IPS-11a (cell line): ENCODE measurements around the gene KCNIP1.

Experiments
- H3K4me3 ChIP-seq: one replicate; pipeline ENCODE4 v1.5.1; 2013; ENCODE audit warnings: low read depth, low read length, control low read depth

KCNIP1 gene

DNA sequence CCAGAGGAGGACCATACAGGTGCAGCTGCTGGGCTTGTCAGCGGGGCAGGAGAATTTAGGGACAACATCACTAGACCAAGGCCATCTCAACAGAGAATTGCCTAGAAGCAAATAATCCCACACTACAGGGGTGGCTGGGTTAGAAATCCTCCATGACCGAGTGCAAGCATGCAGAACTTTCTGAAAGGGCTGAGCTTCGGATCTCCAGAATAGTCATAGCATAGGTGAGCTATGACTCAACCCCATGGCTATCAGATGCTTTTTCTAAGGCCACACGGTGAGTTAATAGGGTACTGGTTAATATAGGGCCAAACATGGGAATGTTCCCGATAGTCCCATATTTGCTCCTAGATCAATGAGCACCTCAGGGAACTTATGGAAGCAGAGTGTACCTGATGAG, 4.2 kb downstream of the KCNIP1 start:
- no peak overlapping the region for H3K4me3 ChIP-seq

GRCh38 chr5:170508660-170509347, 5.0 kb downstream of the KCNIP1 start:
- no peak overlapping the region for H3K4me3 ChIP-seq

DNA sequence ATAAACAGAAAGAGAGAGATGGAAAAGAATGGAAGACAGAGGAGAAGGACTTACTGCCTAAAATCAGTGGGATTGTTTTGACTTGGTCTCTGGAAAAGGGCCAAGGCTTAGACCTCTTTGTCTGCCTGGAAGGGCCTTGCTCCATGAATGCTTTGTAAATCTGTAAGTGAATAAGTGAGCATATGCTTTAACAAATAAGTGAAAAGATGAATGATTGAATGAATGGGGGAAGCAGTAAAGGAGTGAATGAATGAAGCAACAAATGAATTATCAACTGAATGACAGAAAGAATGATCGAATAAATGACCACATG, 5.5 kb downstream of the KCNIP1 start:
- H3K4me3 ChIP-seq = no peak overlapping the region

DNA sequence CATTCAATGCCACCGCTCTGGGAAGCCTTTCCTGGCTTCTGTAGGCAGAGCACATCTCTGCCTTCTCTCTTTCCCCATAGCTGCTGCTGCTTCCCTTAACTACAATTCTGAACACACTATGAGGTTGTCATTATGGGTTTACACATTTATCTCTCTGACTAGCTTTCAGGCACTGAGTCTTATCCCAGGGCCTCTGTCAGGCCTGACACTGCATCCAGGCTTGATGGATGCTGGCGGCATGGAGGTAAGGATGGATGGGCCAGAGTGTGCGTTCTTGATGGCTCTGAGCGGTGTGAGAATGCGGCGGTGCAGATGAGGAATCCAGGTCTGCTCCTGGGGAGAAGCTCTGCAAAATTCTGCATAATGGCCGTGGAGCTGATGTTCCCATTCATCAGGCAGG, 6.3 kb downstream of the KCNIP1 start:
- H3K4me3 ChIP-seq = no peak overlapping the region

DNA sequence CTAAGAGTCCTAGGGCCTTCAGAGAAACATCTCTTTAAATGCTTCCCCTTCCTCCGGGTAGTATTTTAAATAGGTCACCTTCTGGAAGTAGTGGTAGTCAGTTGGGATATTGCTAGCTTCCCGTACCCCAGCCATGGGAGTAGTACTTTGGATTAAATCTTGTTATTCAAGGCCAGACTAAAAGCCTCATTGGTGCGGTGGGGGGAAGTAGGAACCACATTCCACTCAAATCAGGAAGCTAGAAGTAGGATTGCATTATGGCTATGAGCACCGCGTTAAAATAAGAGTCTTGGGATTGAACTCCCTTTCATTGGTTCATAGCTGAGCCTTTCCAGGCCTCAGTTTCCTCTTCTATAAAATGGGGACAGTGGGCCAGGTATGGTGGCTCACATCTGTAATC, 6.7 kb downstream of the KCNIP1 start:
- no peak overlapping the region for H3K4me3 ChIP-seq

DNA sequence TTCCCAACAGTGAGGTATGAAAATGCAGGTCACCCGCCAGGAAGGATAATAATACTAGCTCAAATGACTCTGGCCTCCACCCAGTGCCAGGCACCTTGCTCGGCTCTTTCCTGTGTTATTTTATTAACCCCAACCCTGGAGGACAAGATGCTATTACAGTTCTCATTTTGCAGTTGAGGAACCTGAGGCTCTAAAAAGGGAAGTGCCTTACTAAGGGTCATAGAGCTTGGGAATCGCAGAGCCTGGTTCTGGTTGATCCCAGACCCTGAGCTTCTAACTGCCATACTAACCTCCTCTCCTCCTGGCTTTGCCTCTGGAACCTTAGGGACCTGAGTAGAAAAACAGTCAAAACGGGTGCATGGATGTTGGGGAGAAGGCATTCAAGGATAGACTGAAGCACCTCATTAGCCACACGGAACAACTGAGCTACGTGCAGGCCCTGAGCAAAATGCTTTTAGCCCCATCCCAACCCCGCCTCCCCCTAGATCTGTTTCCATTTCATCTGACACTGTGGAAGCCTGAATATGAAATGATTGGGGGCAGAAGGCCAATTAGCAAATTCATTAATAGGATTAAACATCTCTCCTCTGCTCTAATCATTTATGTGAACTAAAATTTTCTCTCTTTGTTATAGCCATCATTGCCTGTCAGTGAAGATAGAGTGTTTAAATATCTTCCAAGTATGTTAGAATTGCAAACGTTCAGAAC, 7.9 kb downstream of the KCNIP1 start:
- no peak overlapping the region for H3K4me3 ChIP-seq

DNA sequence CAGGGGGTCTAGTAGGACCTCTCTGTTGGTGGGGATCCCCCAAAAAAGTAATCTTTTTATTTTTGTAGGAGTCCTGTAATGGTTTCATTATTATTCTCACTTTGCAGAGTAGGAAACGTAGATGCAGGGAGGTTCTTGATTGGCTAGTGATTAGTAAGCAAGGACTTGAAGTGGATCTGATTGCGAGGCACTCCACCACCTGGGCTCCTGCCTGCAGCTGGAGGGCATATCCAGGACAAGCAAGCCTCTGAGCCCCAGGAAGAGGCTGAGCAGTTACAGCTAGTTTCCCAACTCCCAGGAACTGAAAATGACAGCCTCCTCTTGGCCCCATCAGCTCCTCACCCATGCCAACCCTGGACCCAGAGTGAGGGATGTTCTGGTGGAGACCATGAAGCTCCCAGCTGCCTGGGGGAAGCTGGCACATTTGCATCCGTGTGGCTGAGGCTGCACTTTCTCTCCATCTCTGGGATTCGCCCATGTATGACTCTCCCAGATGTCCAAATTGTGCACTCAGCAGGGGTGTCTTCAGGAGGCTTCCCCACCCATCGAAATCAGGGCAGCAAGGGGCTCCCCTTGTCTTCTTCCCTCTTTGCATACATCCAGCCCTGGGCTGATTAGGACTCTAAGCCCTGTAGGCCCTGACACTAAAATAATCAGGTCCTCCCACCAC, 10.2 kb downstream of the KCNIP1 start:
- H3K4me3 ChIP-seq = no peak overlapping the region

DNA sequence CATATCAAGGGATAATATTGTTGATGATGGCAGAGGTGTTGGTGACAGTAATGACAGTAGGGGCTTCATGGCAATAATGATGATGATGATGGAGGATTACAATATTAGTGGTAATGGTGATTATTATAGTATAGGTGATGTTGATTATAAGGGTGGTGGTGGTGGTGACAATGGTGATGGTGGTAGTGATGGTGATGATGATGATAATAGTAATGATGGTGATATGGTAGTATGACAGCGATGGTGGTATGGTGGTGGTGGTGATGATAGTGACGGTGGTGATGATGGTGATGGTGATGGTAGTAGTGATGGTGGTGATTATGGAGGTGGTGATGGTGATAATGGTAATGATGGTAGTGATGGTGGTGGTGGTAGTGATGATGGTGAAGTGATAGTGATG, 13.6 kb downstream of the KCNIP1 start:
- no peak overlapping the region for H3K4me3 ChIP-seq

DNA sequence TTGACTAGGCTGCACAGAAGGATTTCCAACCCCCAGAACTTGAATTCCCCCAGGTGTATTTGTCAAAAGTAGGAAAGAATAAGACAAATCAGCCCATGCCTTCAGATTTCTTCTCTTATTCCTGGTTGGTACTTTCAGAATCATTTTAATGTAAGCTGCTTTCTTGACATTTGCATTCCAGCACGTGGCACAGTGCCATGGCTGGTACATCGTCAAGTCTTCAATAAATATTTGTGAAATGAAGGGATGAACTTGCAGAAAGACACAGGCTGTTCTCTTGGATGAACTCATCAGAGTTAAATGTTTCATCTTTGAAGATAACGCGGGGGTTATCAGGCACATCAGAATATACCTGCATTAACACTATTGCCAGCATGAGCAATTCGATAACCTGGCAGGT, 14.5 kb downstream of the KCNIP1 start:
- H3K4me3 ChIP-seq = no peak overlapping the region

- no peak overlapping the region for H3K4me3 ChIP-seq
These were observed 15.7 kb downstream of the KCNIP1 start for GRCh38 chr5:170519549-170519948.

- H3K4me3 ChIP-seq = no peak overlapping the region
These were observed 16.6 kb downstream of the KCNIP1 start for GRCh38 chr5:170520372-170520771.

DNA sequence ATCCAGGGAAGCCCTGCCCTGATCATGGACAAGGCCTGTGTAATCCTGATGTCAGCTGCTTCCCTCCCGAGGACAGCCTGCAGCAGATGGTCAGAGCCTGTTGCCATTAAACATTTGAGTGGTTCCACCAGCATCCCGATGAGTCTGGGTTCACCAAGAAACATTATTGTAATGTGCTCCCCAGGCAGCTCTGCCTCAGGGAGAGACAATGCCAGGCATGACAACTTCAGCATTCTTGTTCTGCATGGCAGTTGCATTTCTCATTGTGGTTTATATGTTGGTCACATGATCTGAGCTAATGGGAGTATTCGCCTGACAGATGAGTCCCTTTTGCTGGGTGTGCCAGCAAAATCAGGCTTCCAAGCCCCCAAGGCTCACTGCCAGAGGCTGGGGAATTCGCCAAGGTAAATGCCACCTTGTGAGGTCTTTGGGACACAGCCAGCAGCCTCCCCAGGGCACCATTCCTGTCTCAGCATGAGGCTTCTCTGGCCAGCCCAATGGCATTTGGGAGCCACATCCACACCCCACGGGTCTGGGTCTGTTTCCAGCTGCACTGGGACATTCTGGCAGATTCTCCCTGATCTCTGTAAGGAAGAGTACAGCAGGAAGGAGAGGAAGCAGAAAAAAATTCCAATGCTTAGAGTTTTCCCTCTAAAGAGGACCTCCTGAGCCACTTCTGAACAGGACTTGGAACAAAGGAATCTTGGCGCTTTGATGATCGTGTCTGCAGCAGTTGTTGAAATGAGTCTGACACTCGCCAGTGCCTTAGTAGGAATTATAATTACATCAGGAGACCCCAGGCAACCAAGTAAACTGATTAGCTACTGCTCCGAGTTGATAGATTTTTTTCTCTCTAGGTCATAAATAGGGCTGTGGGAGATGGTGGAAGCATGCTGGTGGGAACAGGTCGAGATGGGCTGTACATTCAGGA, 18.7 kb downstream of the KCNIP1 start:
- H3K4me3 ChIP-seq = no peak overlapping the region

- H3K4me3 ChIP-seq = no peak overlapping the region
These were observed 19.3 kb downstream of the KCNIP1 start for GRCh38 chr5:170523142-170523551.

DNA sequence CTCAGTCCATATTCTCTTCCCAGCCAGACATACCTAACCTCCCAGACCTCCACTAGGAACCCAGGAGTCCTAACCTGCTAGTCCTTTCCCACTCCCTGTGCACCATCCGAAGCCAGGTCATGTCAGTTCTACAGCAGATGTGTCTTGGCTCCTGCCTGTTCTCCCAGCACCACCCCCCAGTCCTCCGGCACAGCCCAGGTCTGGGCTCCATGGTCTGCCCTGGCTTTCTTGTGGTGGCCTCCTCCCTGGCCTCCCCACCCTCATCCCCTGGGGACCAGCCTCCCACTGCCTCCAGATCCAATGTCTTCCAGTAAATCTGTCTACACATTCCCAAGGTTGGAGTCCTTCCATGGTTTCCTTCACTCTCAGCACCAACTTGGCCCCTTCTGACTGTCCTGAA, 20.0 kb downstream of the KCNIP1 start:
- no peak overlapping the region for H3K4me3 ChIP-seq

DNA sequence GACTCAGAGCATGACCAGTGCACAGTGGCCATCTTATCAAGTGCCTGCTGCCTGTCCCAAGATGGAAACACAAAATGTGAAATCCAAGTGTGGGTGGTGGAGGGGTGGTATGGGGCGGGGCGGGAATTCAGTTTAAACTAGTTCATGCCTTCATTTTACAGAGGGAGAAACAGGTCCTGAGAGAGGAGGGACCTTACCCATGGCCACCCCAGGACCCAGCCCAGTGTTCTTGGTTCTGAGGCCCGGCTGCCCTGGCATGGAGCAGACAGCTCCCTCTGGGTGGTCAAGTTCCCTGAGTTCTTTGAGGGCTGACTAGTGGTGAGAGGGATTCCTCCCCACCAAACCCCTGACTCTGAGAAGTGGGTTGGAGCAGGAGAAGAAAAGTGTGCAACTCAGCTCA, 20.8 kb downstream of the KCNIP1 start:
- no peak overlapping the region for H3K4me3 ChIP-seq

DNA sequence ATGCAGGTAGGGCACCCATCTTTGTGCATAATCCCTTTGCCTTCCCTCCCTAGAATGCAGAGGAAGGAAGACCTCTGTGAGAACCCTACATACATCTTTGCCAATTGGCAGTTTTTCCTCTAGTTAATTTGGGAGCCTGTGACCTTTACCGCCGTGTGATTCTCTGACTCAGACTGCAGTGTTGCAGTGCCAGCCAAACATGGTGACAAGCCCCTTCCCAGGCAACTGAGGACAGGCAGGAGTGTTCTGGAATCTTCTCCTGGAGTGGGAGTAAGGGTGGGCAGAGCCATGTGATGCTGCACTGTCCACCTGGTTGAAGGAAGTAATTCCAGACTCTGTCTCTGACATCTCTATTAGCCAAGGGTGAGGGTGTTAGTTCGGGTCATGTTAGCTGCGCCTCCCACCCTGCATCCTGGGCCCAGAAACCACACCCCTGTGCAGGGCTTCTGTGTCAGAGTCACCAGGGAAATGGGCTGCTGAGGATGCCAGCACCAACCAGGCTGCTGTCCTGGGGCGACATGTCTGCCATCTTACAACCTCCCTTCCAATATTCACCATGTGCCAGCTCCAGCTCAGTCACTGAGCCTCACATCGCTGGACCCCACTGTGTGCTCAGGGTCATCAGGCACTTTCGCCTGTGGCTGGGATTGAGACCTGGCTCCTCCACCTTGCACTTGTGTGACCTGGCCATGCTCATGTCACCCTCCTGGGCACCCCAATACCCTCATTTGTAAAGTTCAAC, 21.8 kb downstream of the KCNIP1 start:
- no peak overlapping the region for H3K4me3 ChIP-seq

- no peak overlapping the region for H3K4me3 ChIP-seq
These were observed 24.2 kb downstream of the KCNIP1 start for GRCh38 chr5:170527991-170528390.

- H3K4me3 ChIP-seq = no peak overlapping the region
These were observed 25.2 kb downstream of the KCNIP1 start for GRCh38 chr5:170528976-170529375.

GRCh38 chr5:170532935-170533334, 29.1 kb downstream of the KCNIP1 start:
- no peak overlapping the region for H3K4me3 ChIP-seq

DNA sequence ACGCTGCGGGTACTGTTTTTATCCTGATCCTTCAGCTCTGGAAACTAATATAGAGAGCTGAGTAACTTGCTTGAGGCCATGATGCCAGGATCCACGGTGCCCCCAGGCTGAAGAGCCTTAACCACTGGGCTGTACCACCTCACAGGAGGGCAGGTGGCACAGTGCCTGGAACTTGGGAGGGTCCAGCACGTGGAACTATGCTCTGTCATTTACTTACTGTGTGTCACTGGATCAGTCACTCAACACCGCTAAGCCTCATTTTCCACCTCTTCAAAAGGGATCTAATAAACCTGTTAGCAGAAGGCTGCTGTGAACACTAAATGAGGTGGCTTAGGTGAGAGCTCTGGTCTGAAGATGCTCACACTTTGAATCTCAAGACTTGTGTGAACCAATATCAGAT, 29.6 kb downstream of the KCNIP1 start:
- no peak overlapping the region for H3K4me3 ChIP-seq

DNA sequence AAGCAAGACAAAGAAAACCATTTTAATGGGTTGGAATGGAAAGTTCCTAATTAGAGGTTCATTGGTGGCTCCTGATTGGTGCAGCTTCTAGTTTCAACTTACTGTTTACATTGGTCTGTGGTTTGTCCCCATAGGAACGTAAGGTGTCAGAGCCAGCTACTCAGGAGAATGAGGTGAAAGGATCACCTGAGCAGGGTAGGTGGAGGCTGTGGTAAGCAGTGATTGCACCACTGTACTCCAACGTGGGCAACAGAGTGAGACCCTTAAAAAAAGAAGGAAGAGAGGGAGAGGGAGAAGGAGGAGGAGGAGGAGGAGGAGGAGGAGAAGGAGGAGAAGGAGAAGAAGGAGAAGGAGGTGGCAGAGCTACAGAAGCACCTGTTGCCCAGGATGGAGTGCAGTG, 30.4 kb downstream of the KCNIP1 start:
- H3K4me3 ChIP-seq = no peak overlapping the region
